Measurements from ENCODE around the gene TXNDC17.
A peak's percentile ranks its signal among the peaks of the same experiment; 100 is the strongest.

The TXNDC17 gene

GRCh38 chr17:6666077-6666521 is 25.2 kb downstream of the TXNDC17 start:
- DNase-seq, result no peak

- no peak for DNase-seq
These were observed 25.7 kb downstream of the TXNDC17 start for GRCh38 chr17:6666557-6666956.

GRCh38 chr17:6667516-6667915 is 26.7 kb downstream of the TXNDC17 start:
- DNase-seq, result no peak

GRCh38 chr17:6668219-6668618 is 27.4 kb downstream of the TXNDC17 start:
- no peak for DNase-seq

GRCh38 chr17:6668727-6669425 is 28.0 kb downstream of the TXNDC17 start:
- no peak for DNase-seq

GRCh38 chr17:6669479-6670212 is 28.8 kb downstream of the TXNDC17 start:
- DNase-seq, result no peak

GRCh38 chr17:6670571-6670970 is 29.7 kb downstream of the TXNDC17 start:
- DNase-seq, result no peak

- no peak for DNase-seq
These were observed 30.1 kb downstream of the TXNDC17 start for GRCh38 chr17:6670999-6671398.

GRCh38 chr17:6671431-6671830 is 30.6 kb downstream of the TXNDC17 start:
- DNase-seq, result no peak

GRCh38 chr17:6674586-6674985 is 33.7 kb downstream of the TXNDC17 start:
- no peak for DNase-seq

GRCh38 chr17:6675201-6675825 is 34.5 kb downstream of the TXNDC17 start:
- DNase-seq, result no peak

GRCh38 chr17:6676802-6677157 is 35.9 kb downstream of the TXNDC17 start:
- no peak for DNase-seq

GRCh38 chr17:6677158-6677831 is 36.4 kb downstream of the TXNDC17 start:
- DNase-seq, result peak; percentile 8

GRCh38 chr17:6677946-6678345 is 37.1 kb downstream of the TXNDC17 start:
- no peak for DNase-seq

- DNase-seq, result no peak
These were observed 38.4 kb downstream of the TXNDC17 start for GRCh38 chr17:6679241-6679640.

GRCh38 chr17:6681176-6681575 is 40.3 kb downstream of the TXNDC17 start:
- no peak for DNase-seq

- DNase-seq, result no peak
These were observed 40.8 kb downstream of the TXNDC17 start for GRCh38 chr17:6681671-6682070.

- DNase-seq, result no peak
These were observed 41.5 kb downstream of the TXNDC17 start for GRCh38 chr17:6682339-6682738.

- DNase-seq, result no peak
These were observed 42.3 kb downstream of the TXNDC17 start for GRCh38 chr17:6683081-6683684.

GRCh38 chr17:6683730-6684459 is 43.0 kb downstream of the TXNDC17 start:
- no peak for DNase-seq

GRCh38 chr17:6684460-6684783 is 43.6 kb downstream of the TXNDC17 start:
- no peak for DNase-seq

All from SIG-M5 (cell line).